ENCODE data around the gene UNKL.
"Not testable (repeated sequence)": the region's sequence is repeated elsewhere in the genome, so short reads cannot be mapped to it uniquely, and the experiment has no call there.

UNKL gene

GRCh38 chr16:1444730-1445517 is 30.4 kb upstream of the UNKL start:
- no peak for DNase-seq
- no peak overlapping the region for H3K27ac ChIP-seq
- H3K4me3 ChIP-seq, result no peak overlapping the region
- H3K4me1 ChIP-seq, result no peaks in the 10 kb centered on the region
- no peaks in the 10 kb centered on the region for H3K27me3 ChIP-seq
- no peaks in the 10 kb centered on the region for H3K9me3 ChIP-seq
- H3K36me3 ChIP-seq, result peaks cover 33 to 50% (median 46%) of the 10 kb centered on the region in 3 donors
- no peak for TF ChIP-seq CTCF (IDR thresholded peaks at IDR 0.05)
- intact Hi-C loops (cut with DNase I; ENCODE audit: low total_unique reads), result no loop called here

- Histone ChIP-seq H3K36me3 (peaks cover 28 to 43% (median 38%) of the 10 kb centered on the region in 3 donors), H3K4me3 (no peak within 1 kb of the TSS), H3K27ac (no peak within 1 kb of the TSS), H3K9me3 (no peaks in the 10 kb centered on the region), H3K27me3 (no peaks in the 10 kb centered on the region), H3K4me1 (no peaks in the 10 kb centered on the region)
- no peak for DNase-seq
- TF ChIP-seq CTCF (IDR thresholded peaks at IDR 0.05), result no peak
- intact Hi-C loops (cut with DNase I; ENCODE audit: low total_unique reads), result no loop called here
These were observed 29.7 kb upstream of the UNKL start, which contains the start of gene CCDC154 for GRCh38 chr16:1443980-1444729. Gene CCDC154 (minus strand): TSS chr16:1444556. CDS start chr16:1444322, 234 bp downstream.

- no peaks in the 10 kb centered on the region for H3K4me1 ChIP-seq
- no peak overlapping the region for H3K4me3 ChIP-seq
- H3K27ac ChIP-seq, result no peak overlapping the region
- intact Hi-C loops (cut with DNase I; ENCODE audit: low total_unique reads), result no loop called here
- peaks cover 21 to 38% (median 32%) of the 10 kb centered on the region in 3 donors for H3K36me3 ChIP-seq
- H3K27me3 ChIP-seq, result no peaks in the 10 kb centered on the region
- H3K9me3 ChIP-seq, result no peaks in the 10 kb centered on the region
- no peak for TF ChIP-seq CTCF (IDR thresholded peaks at IDR 0.05)
- no peak for DNase-seq
These were observed 29.0 kb upstream of the UNKL start for GRCh38 chr16:1443403-1443973.

GRCh38 chr16:1442697-1443096 is 28.2 kb upstream of the UNKL start:
- Histone ChIP-seq H3K27me3 (no peaks in the 10 kb centered on the region), H3K9me3 (no peaks in the 10 kb centered on the region), H3K4me3 (no peak overlapping the region), H3K4me1 (no peaks in the 10 kb centered on the region), H3K36me3 (peaks cover 19 to 38% (median 24%) of the 10 kb centered on the region in 3 donors), H3K27ac (no peak overlapping the region)
- DNase-seq, result no peak
- intact Hi-C loops (cut with DNase I; ENCODE audit: low total_unique reads), result no loop called here
- TF ChIP-seq CTCF (IDR thresholded peaks at IDR 0.05), result no peak

GRCh38 chr16:1441391-1441829 is 26.9 kb upstream of the UNKL start:
- Histone ChIP-seq H3K4me3 (no peak overlapping the region), H3K36me3 (peaks cover 10 to 28% (median 11%) of the 10 kb centered on the region in 3 donors), H3K9me3 (no peaks in the 10 kb centered on the region), H3K4me1 (no peaks in the 10 kb centered on the region), H3K27me3 (no peaks in the 10 kb centered on the region), H3K27ac (no peak overlapping the region)
- DNase-seq, result no peak
- intact Hi-C loops (cut with DNase I; ENCODE audit: low total_unique reads), result no loop called here
- TF ChIP-seq CTCF (IDR thresholded peaks at IDR 0.05), result no peak

GRCh38 chr16:1439699-1440074 is 25.2 kb upstream of the UNKL start:
- H3K27me3 ChIP-seq; DNase-seq; H3K27ac ChIP-seq; H3K4me1 ChIP-seq; intact Hi-C loops (cut with DNase I; ENCODE audit: low total_unique reads); H3K4me3 ChIP-seq; H3K9me3 ChIP-seq: not testable (repeated sequence)
- H3K36me3 ChIP-seq, result peaks cover 0 to 26% (median 0%) of the 10 kb centered on the region in 3 donors
